Upper lobe of left lung (tissue), 6 donors: ENCODE results near the gene HDAC8. TPM values are rescaled to one million over a fixed set of nuclear protein-coding genes. Genes with fewer than 3 reads are reported as not detected.
A peak's percentile ranks its signal among the peaks of the same experiment; 100 is the strongest.

ENCODE experiments used
- ATAC-seq, 2 donors: fragments of 200-7000 bp; cut with Tn5 transposase; one replicate each; pipeline ENCODE4 v1.9.1; 2022; ENCODE audit warnings: mild to moderate bottlenecking in 2 of 2, moderate library complexity in 2 of 2; ENCODE audit not compliant: low FRiP score in 2 of 2
- DNase-seq, 2 donors: peaks; one replicate each; pipeline ENCODE4 v3.0.0-alpha.2; 2019 to 2020
- H3K27ac ChIP-seq, 4 donors: fragments of 200-600 bp; sonication (generic); one replicate each; pipeline ENCODE4 v1.5.1; 2016 to 2019
- H3K27me3 ChIP-seq, 4 donors: fragments of 200-600 bp; sonication (generic); one replicate each; pipeline ENCODE4 v1.5.1; 2017 to 2019
- H3K36me3 ChIP-seq, 4 donors: fragments of 200-600 bp; sonication (generic); one replicate each; pipeline ENCODE4 v1.5.1; 2016 to 2019
- H3K4me1 ChIP-seq, 4 donors: fragments of 200-600 bp; sonication (generic); one replicate each; pipeline ENCODE4 v1.5.1; 2018 to 2019
- H3K4me3 ChIP-seq, 4 donors: fragments of 200-600 bp; sonication (generic); one replicate each; pipeline ENCODE4 v1.5.1; 2017 to 2019; ENCODE audit warnings: mild to moderate bottlenecking in 2 of 4, moderate library complexity in 1 of 4
- H3K9me3 ChIP-seq, 4 donors: fragments of 200-600 bp; sonication (generic); one replicate each; pipeline ENCODE4 v1.5.1; 2018 to 2019
- CTCF ChIP-seq, 6 experiments: fragments of 450-650 bp in 4 of 6; fragments of 200-600 bp in 2 of 6; sonication (generic) in 2 of 6; IDR thresholded peaks; one replicate each; pipeline ENCODE4 v1.5.1; 2016 to 2019; ENCODE audit warnings: antibody characterized with exemption in 6 of 6
- EP300 ChIP-seq, 4 donors: sonication (generic); formaldehyde crosslinking; IDR thresholded peaks; one replicate each; pipeline ENCODE4 v1.5.1; 2017; ENCODE audit warnings: antibody characterized with exemption in 4 of 4, control low read depth in 2 of 4
- POLR2A ChIP-seq, 4 donors: fragments of 450-650 bp; IDR thresholded peaks; one replicate each; pipeline ENCODE4 v1.5.1; 2016 to 2017; ENCODE audit warnings: antibody characterized with exemption in 4 of 4, mild to moderate bottlenecking in 2 of 4
- POLR2AphosphoS5 ChIP-seq, 2 donors: sonication (generic); formaldehyde crosslinking; IDR thresholded peaks; one replicate each; pipeline ENCODE4 v1.5.1; 2017; ENCODE audit warnings: antibody characterized with exemption in 2 of 2
- WGBS, 2 donors: methylation state at CpG; one replicate each; pipeline ENCODE4 v1.1.5; 2017 to 2018; 5-methylcytosine and 5-hydroxymethylcytosine counted together
- total RNA-seq, 6 donors: library from RNA; depleted of rRNA in 4 of 6; stranded (reverse); fragments of >200 nt in 4 of 6; gene quantifications; one replicate each; pipeline versions ENCODE4 v1.1.0 to v1.2.1, GENCODE V29; 2016 to 2021
- donor health status: DM: no; HTN: no; CAD: no; lungs with moderate emphysema.
- donor health status: DM: no; HTN: yes; CAD: no; lungs with severe emphysema.

HDAC8 gene
- total RNA-seq, 6 donors from 2014 or later, result 21.5 to 56.6 (median 35.0) TPM

DNA sequence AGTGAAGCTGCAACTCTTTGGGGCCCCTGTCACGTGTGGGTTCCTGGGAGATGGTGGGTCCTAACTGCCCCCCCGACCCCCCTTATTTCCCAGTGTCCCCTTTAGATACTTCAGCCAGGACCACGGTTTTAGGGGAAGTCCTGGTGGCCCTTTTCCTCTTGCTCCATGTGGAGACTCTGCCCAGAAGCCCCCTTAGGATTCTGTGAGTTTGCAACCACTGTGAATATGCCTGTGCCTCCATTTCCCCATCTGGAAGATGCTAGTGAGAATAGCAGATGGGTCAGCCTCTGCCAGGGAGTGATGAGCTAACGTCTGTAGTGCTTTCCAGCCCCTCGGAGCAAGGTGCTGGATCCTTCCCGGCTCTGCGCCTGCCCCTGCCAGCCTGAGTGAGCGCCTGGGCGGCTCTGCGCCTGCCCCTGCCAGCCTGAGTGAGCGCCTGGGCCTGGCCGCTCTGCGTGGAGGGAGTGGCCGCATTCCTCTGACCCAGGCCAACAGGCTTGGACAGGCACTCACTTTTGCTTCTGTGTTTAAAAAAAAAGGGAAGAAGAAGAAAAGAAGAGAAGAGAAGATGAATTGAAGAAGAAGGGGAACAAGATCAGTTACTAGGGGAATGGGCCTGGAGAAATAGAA lies 260.2 kb downstream of the HDAC8 start:
- Histone ChIP-seq H3K27ac (no peak overlapping the region), H3K4me1 (peaks cover 6 to 22% (median 10%) of the 10 kb centered on the region in 4 donors), H3K9me3 (no peaks in the 10 kb centered on the region), H3K4me3 (no peak overlapping the region), H3K36me3 (no peaks in the 10 kb centered on the region), H3K27me3 (peaks cover 0 to 11% (median 0%) of the 10 kb centered on the region in 4 donors)
- no peak for ATAC-seq
- TF ChIP-seq POLR2AphosphoS5 (IDR thresholded peaks at IDR 0.05), result no peak
- TF ChIP-seq CTCF (IDR thresholded peaks at IDR 0.05), result no peak
- no peak for TF ChIP-seq EP300 (IDR thresholded peaks at IDR 0.05)
- no peak for TF ChIP-seq POLR2A (IDR thresholded peaks at IDR 0.05)
- 64 to 95% methylated on average over 9 to 14 of the region's 14 CpGs for WGBS, 2 donors
- peak in 1 of 2 donors; percentile 38 for DNase-seq

DNA sequence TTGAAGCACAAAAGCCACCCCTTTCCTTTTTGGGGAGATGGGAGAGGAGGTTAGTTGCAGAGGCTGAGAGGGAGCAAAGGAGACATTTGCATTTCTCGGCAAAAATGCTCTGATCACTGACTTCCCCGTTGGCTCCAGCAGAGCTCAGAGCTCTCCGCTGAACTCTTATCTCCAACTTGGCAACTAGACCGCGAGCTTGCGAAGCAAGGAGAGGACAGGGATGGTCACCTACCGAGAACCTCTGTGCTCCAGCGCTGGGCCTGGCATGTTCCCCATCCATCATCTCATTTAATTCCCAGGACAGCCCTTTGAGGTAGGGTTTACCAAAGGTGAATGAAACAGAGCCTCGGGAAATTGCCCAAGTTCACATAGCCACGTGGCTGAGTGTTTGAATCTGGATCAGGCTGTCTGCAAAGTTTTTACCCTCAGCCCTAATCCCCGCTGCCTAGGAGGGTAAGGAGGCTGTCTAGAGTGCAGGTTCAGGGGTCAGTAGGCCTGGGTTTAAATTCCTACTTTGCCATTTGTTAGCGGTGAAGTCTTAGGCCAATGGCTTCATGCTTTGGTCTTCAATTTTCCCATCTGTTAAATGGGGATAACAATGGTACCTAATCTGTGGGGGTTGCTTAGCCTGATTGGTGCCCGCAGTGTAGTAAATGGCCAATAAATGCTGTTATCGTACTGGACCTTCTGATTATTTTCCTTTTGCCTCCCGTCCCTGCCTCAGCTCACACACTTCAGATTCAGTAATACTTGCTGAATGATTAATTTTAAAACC lies 263.2 kb downstream of the HDAC8 start:
- no peaks in the 10 kb centered on the region for H3K36me3 ChIP-seq
- ATAC-seq (no peak), DNase-seq (no peak)
- H3K9me3 ChIP-seq, result no peaks in the 10 kb centered on the region
- H3K4me1 ChIP-seq, result peaks cover 10 to 51% (median 25%) of the 10 kb centered on the region in 4 donors
- no peak for TF ChIP-seq EP300 (IDR thresholded peaks at IDR 0.05)
- peaks cover 0 to 39% (median 0%) of the 10 kb centered on the region in 4 donors for H3K27me3 ChIP-seq
- WGBS, 2 donors, result 25 to 31% methylated on average over 12 to 15 of the region's 15 CpGs
- no peak overlapping the region for H3K27ac ChIP-seq
- H3K4me3 ChIP-seq, result peak overlapping the region in 3 of 4 donors; percentile 18 to 38 (median 35)

DNA sequence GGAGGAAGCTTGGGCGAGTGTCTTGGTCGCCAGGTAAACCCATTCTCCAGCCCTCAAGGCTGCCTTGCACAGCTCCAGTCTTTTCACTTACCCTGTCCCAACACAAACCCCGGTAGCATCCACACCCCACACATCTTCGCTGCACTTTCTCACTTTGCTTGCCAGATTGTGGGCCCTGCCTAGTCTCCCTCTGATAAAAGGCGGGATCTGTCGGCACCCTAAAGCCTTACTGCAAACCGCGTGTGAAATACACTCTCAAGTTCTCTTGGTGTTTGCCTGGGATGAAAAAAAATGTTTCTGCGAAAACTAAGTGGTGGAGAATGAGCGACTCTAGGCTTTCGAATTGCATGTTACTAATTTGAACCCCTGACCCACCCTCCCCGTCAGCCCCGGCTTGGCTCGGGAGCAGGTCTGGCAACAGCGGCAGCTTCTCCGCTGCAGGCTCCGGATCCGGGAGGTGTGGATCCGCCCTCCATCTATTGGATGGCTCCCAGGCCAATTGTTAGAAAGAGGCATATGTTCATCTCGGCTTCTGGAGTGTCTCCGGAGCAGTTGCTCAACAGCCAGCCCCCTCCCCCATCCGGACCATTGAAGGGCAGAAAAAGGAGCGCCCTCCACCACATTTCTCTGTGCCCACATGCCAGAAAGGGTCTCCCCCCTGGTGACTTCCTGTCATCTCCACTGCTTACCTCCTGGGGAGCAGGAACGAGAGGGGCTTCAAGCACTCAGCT lies 263.9 kb downstream of the HDAC8 start:
- WGBS, 2 donors, result 2 to 8% methylated on average over 14 to 24 of the region's 24 CpGs
- TF ChIP-seq POLR2AphosphoS5 (IDR thresholded peaks at IDR 0.05) (no peak), CTCF (IDR thresholded peaks at IDR 0.05) (no peak), POLR2A (IDR thresholded peaks at IDR 0.05) (no peak), EP300 (IDR thresholded peaks at IDR 0.05) (no peak)
- Histone ChIP-seq H3K4me3 (peak overlapping the region in 3 of 4 donors; percentile 18 to 38 (median 35)), H3K27me3 (peaks cover 0 to 39% (median 0%) of the 10 kb centered on the region in 4 donors), H3K36me3 (no peaks in the 10 kb centered on the region), H3K27ac (no peak overlapping the region), H3K9me3 (no peaks in the 10 kb centered on the region), H3K4me1 (peaks cover 10 to 52% (median 25%) of the 10 kb centered on the region in 4 donors)
- peak in 1 of 2 donors; percentile 59 for DNase-seq
- peak; percentile 47 to 77 for ATAC-seq

GRCh38 chrX:72308209-72308565 lies 264.5 kb downstream of the HDAC8 start:
- Histone ChIP-seq H3K9me3 (no peaks in the 10 kb centered on the region), H3K27ac (no peak overlapping the region), H3K4me1 (peaks cover 10 to 52% (median 25%) of the 10 kb centered on the region in 4 donors), H3K27me3 (peaks cover 0 to 39% (median 0%) of the 10 kb centered on the region in 4 donors), H3K4me3 (peak overlapping the region in 2 of 4 donors; percentile 35 to 38), H3K36me3 (no peaks in the 10 kb centered on the region)
- TF ChIP-seq CTCF (IDR thresholded peaks at IDR 0.05) (no peak), POLR2A (IDR thresholded peaks at IDR 0.05) (no peak), EP300 (IDR thresholded peaks at IDR 0.05) (no peak), POLR2AphosphoS5 (IDR thresholded peaks at IDR 0.05) (no peak)
- ATAC-seq, result no peak
- no peak for DNase-seq
- 8 to 26% methylated on average over 11 of the region's 11 CpGs for WGBS, 2 donors

- no peaks in the 10 kb centered on the region for H3K9me3 ChIP-seq
- H3K36me3 ChIP-seq, result no peaks in the 10 kb centered on the region
- H3K4me1 ChIP-seq, result peaks cover 10 to 52% (median 25%) of the 10 kb centered on the region in 4 donors
- TF ChIP-seq POLR2A (IDR thresholded peaks at IDR 0.05), result no peak
- H3K27me3 ChIP-seq, result peaks cover 0 to 39% (median 0%) of the 10 kb centered on the region in 4 donors
- H3K27ac ChIP-seq, result no peak overlapping the region
- no peak for DNase-seq
- 0 to 28% methylated on average over 3 to 17 of the region's 17 CpGs for WGBS, 2 donors
- peak overlapping the region in 3 of 4 donors; percentile 55 to 57 (median 55) for H3K4me3 ChIP-seq
- ATAC-seq, result no peak
Observed at GRCh38 chrX:72307646-72308051, 265.0 kb downstream of the HDAC8 start.
